ENCODE measurements around the gene DMRT1. TPM values are rescaled to one million over a fixed set of nuclear protein-coding genes. Genes with fewer than 3 reads are reported as not detected.

Gene DMRT1
- total and polyA plus RNA-seq, 7 donors, result not detected

DNA sequence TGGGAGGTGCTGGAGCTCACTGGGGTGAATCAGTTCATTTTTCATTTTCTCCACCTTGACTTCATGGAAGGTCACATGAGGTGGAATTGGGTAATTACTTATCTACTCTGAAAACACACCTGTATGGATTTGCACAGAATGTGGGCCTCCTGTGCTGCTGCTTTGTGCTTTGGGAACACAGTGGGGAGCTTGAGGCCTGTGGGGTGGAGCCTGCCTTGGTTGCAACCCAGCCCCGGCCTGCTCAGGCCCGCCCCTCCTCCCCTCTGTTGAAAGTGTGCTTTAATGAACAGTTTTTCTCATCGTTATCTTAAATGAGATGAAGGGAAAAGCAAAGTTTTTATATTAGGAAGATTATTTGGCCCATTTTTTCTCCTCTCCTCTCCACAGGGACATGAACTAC, 106.5 kb downstream of the DMRT1 start:
- intact Hi-C loops (cut with DNase I), result no loop called here
- ATAC-seq, result no peak
- H3K27me3 ChIP-seq (ENCODE audit: insufficient read depth in 3 of 3, low read length in 2 of 3), result peaks cover 0 to 23% (median 3%) of the 10 kb centered on the region in 3 donors

DNA sequence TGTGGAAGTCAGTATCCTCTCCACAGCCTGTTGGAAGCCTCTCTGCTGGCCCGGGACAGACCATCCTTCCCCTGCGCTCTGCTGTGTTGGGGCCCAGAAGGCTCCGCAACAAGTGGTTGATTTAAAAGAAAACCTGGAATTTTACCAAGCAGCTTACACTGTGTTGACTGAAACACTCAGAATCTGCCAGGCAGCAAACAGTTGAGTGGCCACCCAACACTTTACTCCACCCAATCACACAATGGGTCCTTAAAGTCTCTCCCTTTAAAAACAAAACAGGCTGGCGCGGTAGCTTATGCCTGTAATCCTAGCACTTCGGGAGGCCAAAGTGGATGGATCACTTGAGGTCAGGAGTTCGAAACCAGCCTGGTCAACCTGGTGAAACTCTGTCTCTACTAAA, 107.0 kb downstream of the DMRT1 start:
- TF ChIP-seq, protein P1, sequence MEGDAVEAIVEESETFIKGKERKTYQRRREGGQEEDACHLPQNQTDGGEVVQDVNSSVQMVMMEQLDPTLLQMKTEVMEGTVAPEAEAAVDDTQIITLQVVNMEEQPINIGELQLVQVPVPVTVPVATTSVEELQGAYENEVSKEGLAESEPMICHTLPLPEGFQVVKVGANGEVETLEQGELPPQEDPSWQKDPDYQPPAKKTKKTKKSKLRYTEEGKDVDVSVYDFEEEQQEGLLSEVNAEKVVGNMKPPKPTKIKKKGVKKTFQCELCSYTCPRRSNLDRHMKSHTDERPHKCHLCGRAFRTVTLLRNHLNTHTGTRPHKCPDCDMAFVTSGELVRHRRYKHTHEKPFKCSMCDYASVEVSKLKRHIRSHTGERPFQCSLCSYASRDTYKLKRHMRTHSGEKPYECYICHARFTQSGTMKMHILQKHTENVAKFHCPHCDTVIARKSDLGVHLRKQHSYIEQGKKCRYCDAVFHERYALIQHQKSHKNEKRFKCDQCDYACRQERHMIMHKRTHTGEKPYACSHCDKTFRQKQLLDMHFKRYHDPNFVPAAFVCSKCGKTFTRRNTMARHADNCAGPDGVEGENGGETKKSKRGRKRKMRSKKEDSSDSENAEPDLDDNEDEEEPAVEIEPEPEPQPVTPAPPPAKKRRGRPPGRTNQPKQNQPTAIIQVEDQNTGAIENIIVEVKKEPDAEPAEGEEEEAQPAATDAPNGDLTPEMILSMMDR (IDR thresholded peaks at IDR 0.05), result no peak
- intact Hi-C loops (cut with DNase I), result no loop called here

More for the DNA sequence above, 106.5 kb downstream of the DMRT1 start:
- Histone ChIP-seq H3K4me1 (no peaks in the 10 kb centered on the region), H3K27ac (no peak overlapping the region), H3K4me3 (no peak overlapping the region), H3K9me3 (no peaks in the 10 kb centered on the region), H3K36me3 (ENCODE audit: insufficient read depth in 1 of 2, low read depth in 1 of 2) (no peaks in the 10 kb centered on the region)
- DNase-seq, result no peak
- 87 to 90% (median 88%) methylated on average over 3 of the region's 3 CpGs for WGBS, 3 donors
- TF ChIP-seq, protein P1 (IDR thresholded peaks at IDR 0.05), result no peak

DNA sequence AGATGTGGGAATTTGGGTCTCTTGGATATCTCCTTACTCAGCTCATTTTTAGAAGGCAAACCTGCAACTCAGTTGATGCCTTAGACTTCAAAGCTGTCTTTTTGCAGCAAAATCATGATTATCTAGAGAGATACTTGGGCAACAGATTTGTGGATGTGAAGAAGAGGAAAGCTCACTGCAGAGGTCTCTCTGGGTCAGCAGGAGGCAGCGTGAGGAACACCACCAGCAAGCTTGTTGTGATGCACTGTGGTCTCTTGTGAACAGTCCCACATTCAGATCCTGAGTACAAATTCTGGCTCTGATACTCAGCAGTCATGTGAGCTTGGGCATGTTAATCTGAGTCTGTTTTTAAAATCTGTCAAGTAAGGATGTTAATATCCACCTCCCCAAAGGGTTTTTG, 108.6 kb downstream of the DMRT1 start:
- Histone ChIP-seq H3K27ac (no peak overlapping the region), H3K4me3 (no peak overlapping the region), H3K36me3 (ENCODE audit: insufficient read depth in 1 of 2, low read depth in 1 of 2) (no peaks in the 10 kb centered on the region), H3K4me1 (no peaks in the 10 kb centered on the region), H3K27me3 (ENCODE audit: insufficient read depth in 3 of 3, low read length in 2 of 3) (peaks cover 0 to 37% (median 0%) of the 10 kb centered on the region in 3 donors), H3K9me3 (no peaks in the 10 kb centered on the region)
- intact Hi-C loops (cut with DNase I), result no loop called here
- no peak for ATAC-seq
- TF ChIP-seq, protein P1 (IDR thresholded peaks at IDR 0.05), result no peak
- WGBS, 3 donors, result 50 to 62% (median 60%) methylated on average over 1 of the region's 1 CpG
- no peak for DNase-seq

More for the DNA sequence above, 107.0 kb downstream of the DMRT1 start:
- WGBS, 3 donors, result 80 to 85% (median 82%) methylated on average over 7 of the region's 7 CpGs
- no peaks in the 10 kb centered on the region for H3K36me3 ChIP-seq (ENCODE audit: insufficient read depth in 1 of 2, low read depth in 1 of 2)
- no peaks in the 10 kb centered on the region for H3K4me1 ChIP-seq
- H3K27ac ChIP-seq, result no peak overlapping the region
- no peak for DNase-seq
- no peaks in the 10 kb centered on the region for H3K9me3 ChIP-seq
- H3K27me3 ChIP-seq (ENCODE audit: insufficient read depth in 3 of 3, low read length in 2 of 3), result peaks cover 0 to 24% (median 3%) of the 10 kb centered on the region in 3 donors
- no peak overlapping the region for H3K4me3 ChIP-seq
- no peak for ATAC-seq

DNA sequence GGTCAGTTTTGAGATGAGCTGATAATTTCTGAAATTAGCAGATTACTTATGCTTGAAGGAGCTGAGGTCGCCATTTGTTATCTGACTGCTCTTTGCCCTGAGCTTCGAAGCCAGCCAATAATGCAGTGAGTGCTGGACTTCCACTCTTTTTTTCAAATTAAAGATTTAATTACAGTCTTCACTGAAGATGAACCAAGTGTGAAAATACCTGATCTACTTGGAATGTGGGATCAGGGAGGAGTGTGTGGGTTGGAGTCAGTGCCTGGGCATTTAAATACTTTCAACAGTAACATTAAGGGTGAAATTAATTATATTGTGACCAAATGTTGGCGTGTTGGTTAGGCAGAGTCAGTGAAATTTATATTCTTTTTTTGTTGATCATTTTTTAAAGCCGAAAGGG, 111.0 kb downstream of the DMRT1 start:
- Histone ChIP-seq H3K36me3 (ENCODE audit: insufficient read depth in 1 of 2, low read depth in 1 of 2) (no peaks in the 10 kb centered on the region), H3K4me1 (no peaks in the 10 kb centered on the region), H3K9me3 (no peaks in the 10 kb centered on the region), H3K27me3 (ENCODE audit: insufficient read depth in 3 of 3, low read length in 2 of 3) (peaks cover 0 to 37% (median 0%) of the 10 kb centered on the region in 3 donors), H3K4me3 (no peak overlapping the region), H3K27ac (no peak overlapping the region)
- ATAC-seq (no peak), DNase-seq (no peak)
- intact Hi-C loops (cut with DNase I), result no loop called here
- 53 to 60% (median 59%) methylated on average over 4 of the region's 4 CpGs for WGBS, 3 donors
- TF ChIP-seq, protein P1 (IDR thresholded peaks at IDR 0.05), result no peak

DNA sequence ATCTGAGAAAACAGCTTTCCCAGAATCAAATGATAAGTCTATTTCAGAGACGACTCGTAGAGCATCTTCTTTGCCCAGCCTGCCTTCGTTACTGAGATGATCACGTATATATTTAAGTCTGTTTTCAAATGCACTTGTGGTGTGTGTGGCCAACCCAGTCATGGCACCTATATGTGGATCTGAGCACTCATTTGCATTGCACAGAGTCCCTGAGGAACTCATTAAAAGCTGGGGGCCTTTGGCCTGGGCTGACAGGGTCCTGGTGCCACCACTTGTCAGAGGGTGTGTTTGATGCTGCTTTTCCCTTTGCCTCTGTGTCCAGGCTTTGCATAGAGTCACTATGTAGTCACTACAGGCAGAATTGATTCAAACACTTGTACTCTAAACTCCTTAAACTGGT, 117.6 kb downstream of the DMRT1 start:
- WGBS, 3 donors, result 87 to 88% (median 87%) methylated on average over 4 of the region's 4 CpGs
- Histone ChIP-seq H3K4me3 (no peak overlapping the region), H3K27ac (no peak overlapping the region), H3K9me3 (no peaks in the 10 kb centered on the region), H3K4me1 (no peaks in the 10 kb centered on the region), H3K36me3 (ENCODE audit: insufficient read depth in 1 of 2, low read depth in 1 of 2) (no peaks in the 10 kb centered on the region), H3K27me3 (ENCODE audit: insufficient read depth in 3 of 3, low read length in 2 of 3) (peaks cover 0 to 27% (median 3%) of the 10 kb centered on the region in 3 donors)
- DNase-seq, result no peak
- intact Hi-C loops (cut with DNase I), result no loop called here
- ATAC-seq, result no peak
- TF ChIP-seq, protein P1 (IDR thresholded peaks at IDR 0.05), result no peak

Measured in psoas muscle (tissue), 8 donors.